ENCODE data around the gene QSOX1.
A peak's percentile ranks its signal among the peaks of the same experiment; 100 is the strongest.

Gene QSOX1

GRCh38 chr1:180167021-180167701 is 12.5 kb downstream of the QSOX1 start:
- DNase-seq (ENCODE audit: insufficient read length, low spot score), result no peak
- FAIRE-seq, result no peak
- TF ChIP-seq TAF1 (IDR thresholded peaks at IDR 0.05; ENCODE audit: low read depth, low read length), result no peak

- TF ChIP-seq TAF1 (IDR thresholded peaks at IDR 0.05; ENCODE audit: low read depth, low read length) (no peak), POLR2A (IDR thresholded peaks at IDR 0.05; ENCODE audit: low read depth, low read length) (no peak), POU2F2 (IDR thresholded peaks at IDR 0.05; ENCODE audit: low read depth, low read length) (no peak), PAX5 (IDR thresholded peaks at IDR 0.05; ENCODE audit: insufficient read depth, low read length, severe bottlenecking) (no peak), POLR2AphosphoS5 (IDR thresholded peaks at IDR 0.05; ENCODE audit: low read depth, low read length) (no peak), SPI1 (IDR thresholded peaks at IDR 0.05; ENCODE audit: low read depth, low read length) (no peak)
- no peak for FAIRE-seq
- no peak for DNase-seq (ENCODE audit: insufficient read length, low spot score)
These were observed 13.2 kb downstream of the QSOX1 start for GRCh38 chr1:180167721-180168467.

- DNase-seq (ENCODE audit: insufficient read length, low spot score), result peak; percentile 69
These were observed 14.3 kb downstream of the QSOX1 start for GRCh38 chr1:180168786-180169639.

DNA sequence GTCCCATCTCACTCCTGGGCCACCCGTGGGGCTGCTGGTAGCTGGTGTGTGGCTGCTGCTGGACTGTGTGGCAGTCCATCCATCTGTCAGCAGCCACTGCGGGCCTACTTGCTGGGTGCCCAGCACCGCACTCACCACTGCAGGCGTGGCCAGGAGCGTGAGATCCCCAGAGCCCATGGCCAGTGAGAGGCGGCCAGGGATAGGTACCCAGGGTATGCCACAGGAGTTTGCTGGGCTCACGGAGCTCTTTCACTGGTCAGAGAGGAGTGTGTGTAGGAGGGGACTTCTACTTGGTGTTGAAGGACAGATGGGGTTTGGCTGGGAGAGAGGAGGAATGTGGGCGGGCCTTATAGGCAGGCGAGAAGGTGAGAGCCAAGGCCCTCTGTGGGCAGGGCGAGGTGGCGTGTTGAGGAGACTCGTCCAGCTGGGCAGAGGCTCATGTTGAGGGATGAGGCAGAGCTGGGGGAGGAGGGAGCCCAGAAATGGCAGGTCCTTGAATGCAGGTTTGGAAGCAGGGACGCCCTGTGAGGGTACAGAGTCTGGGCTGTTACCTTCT is 15.0 kb downstream of the QSOX1 start:
- TF ChIP-seq PAX5 (IDR thresholded peaks at IDR 0.05; ENCODE audit: insufficient read depth, low read length, severe bottlenecking), result no peak
- no peak for TF ChIP-seq TAF1 (IDR thresholded peaks at IDR 0.05; ENCODE audit: low read depth, low read length)
- TF ChIP-seq POLR2AphosphoS5 (IDR thresholded peaks at IDR 0.05; ENCODE audit: low read depth, low read length), result no peak
- no peak for TF ChIP-seq SPI1 (IDR thresholded peaks at IDR 0.05; ENCODE audit: low read depth, low read length)
- TF ChIP-seq POU2F2 (IDR thresholded peaks at IDR 0.05; ENCODE audit: low read depth, low read length), result no peak
- TF ChIP-seq POLR2A (IDR thresholded peaks at IDR 0.05; ENCODE audit: low read depth, low read length), result no peak
- FAIRE-seq (no peak), DNase-seq (ENCODE audit: insufficient read length, low spot score) (no peak)

More at GRCh38 chr1:180168786-180169639, 14.3 kb downstream of the QSOX1 start:
- no peak for TF ChIP-seq POU2F2 (IDR thresholded peaks at IDR 0.05; ENCODE audit: low read depth, low read length)
- TF ChIP-seq SPI1 (IDR thresholded peaks at IDR 0.05; ENCODE audit: low read depth, low read length), result no peak
- FAIRE-seq, result peak; percentile 38

DNA sequence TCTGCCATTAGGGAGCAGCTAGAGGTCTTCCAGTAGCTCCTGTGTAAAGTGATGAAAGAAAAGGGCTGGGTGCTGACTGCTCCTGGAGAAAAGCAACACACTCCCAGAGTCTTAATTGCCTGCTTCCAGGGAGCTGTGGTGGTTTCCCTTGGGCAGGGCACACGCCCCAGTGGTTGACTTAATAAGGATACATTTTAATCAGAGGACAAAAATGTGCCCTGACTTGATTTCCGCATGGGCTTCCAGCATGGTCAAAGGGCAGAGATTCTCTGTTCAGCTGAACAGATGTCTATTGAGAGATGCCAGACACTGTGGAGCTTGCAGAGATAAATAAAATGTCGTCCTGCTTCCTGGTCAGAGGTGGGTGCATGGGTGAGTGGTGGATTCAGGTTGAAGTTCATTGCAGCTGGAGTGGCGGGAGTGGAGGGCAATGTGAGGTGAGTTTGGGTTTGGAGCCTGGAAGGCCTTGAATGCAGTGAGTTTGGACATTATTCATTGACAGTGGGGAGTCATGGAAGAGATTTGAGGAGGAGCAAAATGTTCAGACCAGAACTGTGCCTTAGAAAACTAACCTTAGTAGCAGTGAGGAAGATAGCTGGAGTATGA is 16.0 kb downstream of the QSOX1 start:
- DNase-seq (ENCODE audit: insufficient read length, low spot score) (no peak), FAIRE-seq (no peak)
- TF ChIP-seq SPI1 (IDR thresholded peaks at IDR 0.05; ENCODE audit: low read depth, low read length) (no peak), TAF1 (IDR thresholded peaks at IDR 0.05; ENCODE audit: low read depth, low read length) (no peak), PAX5 (IDR thresholded peaks at IDR 0.05; ENCODE audit: insufficient read depth, low read length, severe bottlenecking) (no peak), POLR2A (IDR thresholded peaks at IDR 0.05; ENCODE audit: low read depth, low read length) (no peak)

- DNase-seq (ENCODE audit: insufficient read length, low spot score), result no peak
- TF ChIP-seq POU2F2 (IDR thresholded peaks at IDR 0.05; ENCODE audit: low read depth, low read length) (no peak), SPI1 (IDR thresholded peaks at IDR 0.05; ENCODE audit: low read depth, low read length) (no peak), POLR2AphosphoS5 (IDR thresholded peaks at IDR 0.05; ENCODE audit: low read depth, low read length) (no peak), PAX5 (IDR thresholded peaks at IDR 0.05; ENCODE audit: insufficient read depth, low read length, severe bottlenecking) (no peak), POLR2A (IDR thresholded peaks at IDR 0.05; ENCODE audit: low read depth, low read length) (no peak), TAF1 (IDR thresholded peaks at IDR 0.05; ENCODE audit: low read depth, low read length) (no peak)
- no peak for FAIRE-seq
These were observed 17.0 kb downstream of the QSOX1 start for GRCh38 chr1:180171691-180172090.

- DNase-seq (ENCODE audit: insufficient read length, low spot score) (no peak), FAIRE-seq (no peak)
- no peak for TF ChIP-seq TAF1 (IDR thresholded peaks at IDR 0.05; ENCODE audit: low read depth, low read length)
- no peak for TF ChIP-seq POLR2A (IDR thresholded peaks at IDR 0.05; ENCODE audit: low read depth, low read length)
- no peak for TF ChIP-seq POU2F2 (IDR thresholded peaks at IDR 0.05; ENCODE audit: low read depth, low read length)
- no peak for TF ChIP-seq POLR2AphosphoS5 (IDR thresholded peaks at IDR 0.05; ENCODE audit: low read depth, low read length)
- no peak for TF ChIP-seq SPI1 (IDR thresholded peaks at IDR 0.05; ENCODE audit: low read depth, low read length)
- TF ChIP-seq PAX5 (IDR thresholded peaks at IDR 0.05; ENCODE audit: insufficient read depth, low read length, severe bottlenecking), result no peak
These were observed 18.8 kb downstream of the QSOX1 start for GRCh38 chr1:180173451-180173850.

DNA sequence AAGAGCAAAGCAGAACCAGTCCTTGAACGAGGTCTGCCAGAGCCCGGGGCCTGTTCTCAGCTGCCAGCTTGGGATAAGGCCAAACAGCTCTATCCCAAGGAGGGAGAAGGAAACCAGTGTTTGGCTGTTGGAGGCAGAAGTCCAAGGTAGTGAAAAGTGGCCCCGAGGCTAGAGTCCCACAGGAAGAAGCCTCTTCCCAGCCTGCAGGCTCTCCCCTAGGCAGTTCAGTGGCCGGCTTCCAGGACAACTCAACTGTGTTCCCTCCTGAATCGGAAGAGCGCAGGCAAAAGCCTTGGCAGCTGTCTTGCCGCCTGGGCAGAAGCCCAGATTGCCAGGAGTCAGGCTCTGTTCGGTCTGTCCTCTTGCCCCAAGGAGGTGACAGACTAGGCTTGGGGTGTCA is 19.3 kb downstream of the QSOX1 start:
- no peak for TF ChIP-seq TAF1 (IDR thresholded peaks at IDR 0.05; ENCODE audit: low read depth, low read length)
- TF ChIP-seq POU2F2 (IDR thresholded peaks at IDR 0.05; ENCODE audit: low read depth, low read length), result no peak
- no peak for TF ChIP-seq POLR2AphosphoS5 (IDR thresholded peaks at IDR 0.05; ENCODE audit: low read depth, low read length)
- FAIRE-seq (no peak), DNase-seq (ENCODE audit: insufficient read length, low spot score) (no peak)

GRCh38 chr1:180175291-180175690 is 20.6 kb downstream of the QSOX1 start:
- DNase-seq (ENCODE audit: insufficient read length, low spot score), result no peak
- TF ChIP-seq SPI1 (IDR thresholded peaks at IDR 0.05; ENCODE audit: low read depth, low read length) (no peak), PAX5 (IDR thresholded peaks at IDR 0.05; ENCODE audit: insufficient read depth, low read length, severe bottlenecking) (no peak), TAF1 (IDR thresholded peaks at IDR 0.05; ENCODE audit: low read depth, low read length) (no peak), POLR2A (IDR thresholded peaks at IDR 0.05; ENCODE audit: low read depth, low read length) (no peak), POU2F2 (IDR thresholded peaks at IDR 0.05; ENCODE audit: low read depth, low read length) (no peak), POLR2AphosphoS5 (IDR thresholded peaks at IDR 0.05; ENCODE audit: low read depth, low read length) (no peak)
- FAIRE-seq, result no peak
